ENCODE measurements around the gene SLIT1. TPM values are rescaled to one million over a fixed set of nuclear protein-coding genes. Genes with fewer than 3 reads are reported as not detected.

The SLIT1 gene
- total RNA-seq, 2 donors from 2014 or later = 0.78 to 0.99 TPM

GRCh38 chr10:97066877-97067555 lies 118.7 kb downstream of the SLIT1 start:
- no peaks in the 10 kb centered on the region for H3K36me3 ChIP-seq (replicated peaks in 1 of 2; ENCODE audit: insufficient read depth in 1 of 2, low read depth in 2 of 2)

GRCh38 chr10:97065686-97066660 lies 119.8 kb downstream of the SLIT1 start:
- WGBS, 2 donors = 65 to 71% methylated on average over 17 to 18 of the region's 18 CpGs
- Histone ChIP-seq H3K9me3 (no peaks in the 10 kb centered on the region), H3K27ac (peak overlapping the region in 3 of 4 donors; percentile 23 to 50 (median 48)), H3K4me3 (no peak overlapping the region), H3K4me1 (peaks cover 15% of the 10 kb centered on the region), H3K27me3 (no peaks in the 10 kb centered on the region), H3K36me3 (replicated peaks in 1 of 2; ENCODE audit: insufficient read depth in 1 of 2, low read depth in 2 of 2) (no peaks in the 10 kb centered on the region)
- TF ChIP-seq CTCF (IDR thresholded peaks at IDR 0.05) = no peak
- TF ChIP-seq POLR2A (IDR thresholded peaks at IDR 0.05) = no peak
- DNase-seq = no peak
- no peak for ATAC-seq
- intact Hi-C loops (cut with DNase I) = no loop called here

More at GRCh38 chr10:97066877-97067555, 118.7 kb downstream of the SLIT1 start:
- H3K9me3 ChIP-seq = no peaks in the 10 kb centered on the region
- no peak for TF ChIP-seq CTCF (IDR thresholded peaks at IDR 0.05)
- no peak for TF ChIP-seq POLR2A (IDR thresholded peaks at IDR 0.05)
- H3K27me3 ChIP-seq = no peaks in the 10 kb centered on the region
- intact Hi-C loops (cut with DNase I) = no loop called here
- H3K27ac ChIP-seq = no peak overlapping the region
- DNase-seq (no peak), ATAC-seq (no peak)
- H3K4me1 ChIP-seq = peaks cover 15% of the 10 kb centered on the region
- WGBS, 2 donors = 84 to 85% methylated on average over 10 to 13 of the region's 13 CpGs
- no peak overlapping the region for H3K4me3 ChIP-seq

- 25 to 57% methylated on average over 1 of the region's 1 CpG for WGBS, 2 donors
- Histone ChIP-seq H3K4me3 (no peak overlapping the region), H3K4me1 (peaks cover 15% of the 10 kb centered on the region), H3K27me3 (no peaks in the 10 kb centered on the region), H3K36me3 (replicated peaks in 1 of 2; ENCODE audit: insufficient read depth in 1 of 2, low read depth in 2 of 2) (no peaks in the 10 kb centered on the region), H3K9me3 (no peaks in the 10 kb centered on the region), H3K27ac (peak overlapping the region in 3 of 4 donors; percentile 43 to 50 (median 48))
- TF ChIP-seq POLR2A (IDR thresholded peaks at IDR 0.05) = peak in 1 of 3 donors; percentile 9
- TF ChIP-seq CTCF (IDR thresholded peaks at IDR 0.05) = no peak
- intact Hi-C loops (cut with DNase I) = no loop called here
- peak; percentile 84 for ATAC-seq
- peak; percentile 43 to 69 (median 62) for DNase-seq
These were observed 120.6 kb downstream of the SLIT1 start for GRCh38 chr10:97065128-97065527.

DNA sequence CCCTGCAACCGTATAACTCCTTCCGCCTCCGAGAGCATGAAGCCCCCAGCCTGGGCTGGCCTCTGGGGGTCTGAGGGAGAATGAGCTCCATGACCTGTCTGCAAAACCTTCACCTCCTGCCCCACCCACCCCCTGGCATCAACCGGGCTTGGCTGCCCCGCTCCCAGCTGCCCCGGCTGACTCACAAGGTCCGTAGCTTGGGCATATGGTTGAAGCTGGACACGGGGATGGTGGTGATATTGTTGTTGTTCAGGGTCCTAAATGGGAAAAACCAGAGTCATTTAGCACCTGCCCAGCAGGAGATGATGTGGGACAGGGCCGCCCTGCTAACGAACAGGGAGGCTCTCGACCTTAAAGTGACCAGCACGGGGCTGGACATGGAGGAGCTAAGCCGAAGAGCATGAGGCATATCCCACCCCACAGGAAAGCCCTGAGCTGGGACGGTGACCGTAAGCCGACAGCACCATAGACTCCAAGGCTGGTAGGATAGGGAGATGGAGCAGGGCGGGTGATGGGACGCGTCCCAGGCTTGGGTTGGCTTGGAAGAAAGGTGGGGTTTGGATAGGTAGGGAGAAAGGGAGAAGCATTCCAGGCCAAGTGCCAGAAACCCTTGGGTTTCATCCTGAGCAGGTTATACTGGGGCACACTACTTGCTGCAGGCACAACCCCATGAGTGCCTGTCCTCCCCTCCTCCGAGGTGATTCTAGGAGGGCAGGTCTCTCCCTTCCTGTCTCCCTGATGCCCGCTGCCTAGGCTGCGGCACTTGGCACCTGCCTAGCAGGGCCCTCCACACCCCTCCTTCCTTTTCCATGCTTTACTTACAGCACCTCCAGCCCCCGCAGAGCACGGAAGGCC lies 121.5 kb downstream of the SLIT1 start:
- 70 to 72% methylated on average over 24 of the region's 24 CpGs for WGBS, 2 donors
- peak overlapping the region in 2 of 4 donors; percentile 43 to 48 for H3K27ac ChIP-seq
- intact Hi-C loops (cut with DNase I) = no loop called here
- H3K4me1 ChIP-seq = peaks cover 15% of the 10 kb centered on the region
- TF ChIP-seq POLR2A (IDR thresholded peaks at IDR 0.05) (no peak), CTCF (IDR thresholded peaks at IDR 0.05) (no peak)
- H3K36me3 ChIP-seq (replicated peaks in 1 of 2; ENCODE audit: insufficient read depth in 1 of 2, low read depth in 2 of 2) = no peaks in the 10 kb centered on the region
- no peak overlapping the region for H3K4me3 ChIP-seq
- no peaks in the 10 kb centered on the region for H3K27me3 ChIP-seq
- no peak for ATAC-seq
- DNase-seq = no peak
- H3K9me3 ChIP-seq = no peaks in the 10 kb centered on the region

All from body of pancreas (tissue), 4 donors.